H9 (cell line): Measurements from ENCODE around the gene ADAM11. TPM values are rescaled to one million over a fixed set of nuclear protein-coding genes. Genes with fewer than 3 reads are reported as not detected.

Experiments used
- DNase-seq: peaks from one replicate; pipeline ENCODE4 v3.0.0-alpha.2; 2017
- H2AFZ ChIP-seq: one replicate; pipeline ENCODE4 v1.6.1; 2013; ENCODE audit warnings: mild to moderate bottlenecking, low read length, control low read depth, moderate library complexity
- H2AK5ac ChIP-seq: 2 replicates; pipeline ENCODE4 v1.6.1; 2013; ENCODE audit warnings: low read length, control low read depth, mixed read lengths; ENCODE audit not compliant: insufficient read length
- H2BK120ac ChIP-seq: one replicate; pipeline ENCODE4 v1.6.1; 2013; ENCODE audit warnings: low read depth, mild to moderate bottlenecking, low read length, control low read depth, inconsistent platforms; ENCODE audit not compliant: poor library complexity, severe bottlenecking
- H2BK12ac ChIP-seq: 2 replicates; pipeline ENCODE4 v1.6.1; 2013; ENCODE audit warnings: low read length, control low read depth, mixed read lengths, low read depth; ENCODE audit not compliant: insufficient read length
- H2BK15ac ChIP-seq: 2 replicates; pipeline ENCODE4 v1.6.1; 2013; ENCODE audit warnings: low read depth, low read length, control low read depth
- H2BK20ac ChIP-seq: one replicate; pipeline ENCODE4 v1.6.1; 2013; ENCODE audit warnings: low read depth, mild to moderate bottlenecking, low read length, control low read depth, inconsistent platforms; ENCODE audit not compliant: poor library complexity, severe bottlenecking
- H2BK5ac ChIP-seq: 2 replicates; pipeline ENCODE4 v1.6.1; 2013; ENCODE audit warnings: low read length, control low read depth, mixed read lengths; ENCODE audit not compliant: insufficient read length
- H3K14ac ChIP-seq: 2 replicates; pipeline ENCODE4 v1.6.1; 2013; ENCODE audit warnings: low read length, control low read depth; ENCODE audit not compliant: insufficient read depth
- H3K18ac ChIP-seq: 2 replicates; pipeline ENCODE4 v1.6.1; 2013; ENCODE audit warnings: low read depth, mild to moderate bottlenecking, mixed read lengths, low read length, control low read depth; ENCODE audit not compliant: insufficient read length
- H3K23ac ChIP-seq: 2 replicates; pipeline ENCODE4 v1.6.1; 2013; ENCODE audit warnings: low read length, control low read depth, mixed read lengths, low read depth; ENCODE audit not compliant: insufficient read length
- H3K23me2 ChIP-seq: 2 replicates; pipeline ENCODE4 v1.6.1; 2013; ENCODE audit warnings: low read depth, mild to moderate bottlenecking, mixed read lengths, low read length, control low read depth; ENCODE audit not compliant: insufficient read length, poor library complexity, severe bottlenecking
- H3K27ac ChIP-seq: 2 replicates; pipeline ENCODE4 v1.5.1; 2013; ENCODE audit warnings: low read length, control low read depth, mixed read lengths, low read depth; ENCODE audit not compliant: insufficient read length
- H3K27me3 ChIP-seq: 2 replicates; pipeline ENCODE4 v1.6.1; 2013; ENCODE audit warnings: low read length, control low read depth, inconsistent platforms; ENCODE audit not compliant: insufficient read depth
- H3K4ac ChIP-seq: 2 replicates; pipeline ENCODE4 v1.6.1; 2013; ENCODE audit warnings: low read depth, mild to moderate bottlenecking, control low read depth, inconsistent platforms, low read length, moderate library complexity
- H3K4me1 ChIP-seq: 2 replicates; pipeline ENCODE4 v1.6.1; 2013; ENCODE audit warnings: low read length, control low read depth, inconsistent platforms; ENCODE audit not compliant: insufficient read depth
- H3K4me2 ChIP-seq: 2 replicates; pipeline ENCODE4 v1.6.1; 2013; ENCODE audit warnings: low read length, control low read depth, mixed read lengths; ENCODE audit not compliant: insufficient read length, insufficient read depth
- H3K56ac ChIP-seq: 2 replicates; pipeline ENCODE4 v1.6.1; 2013; ENCODE audit warnings: low read depth, mild to moderate bottlenecking, mixed read lengths, low read length, control low read depth; ENCODE audit not compliant: insufficient read length
- H3K79me1 ChIP-seq: 2 replicates; pipeline ENCODE4 v1.6.1; 2013; ENCODE audit warnings: low read depth, mild to moderate bottlenecking, moderate library complexity, low read length, control low read depth, inconsistent platforms; ENCODE audit not compliant: insufficient read depth, poor library complexity, severe bottlenecking
- H3K79me2 ChIP-seq: 2 replicates; pipeline ENCODE4 v1.6.1; 2013; ENCODE audit warnings: low read length, control low read depth, inconsistent platforms; ENCODE audit not compliant: insufficient read depth
- H3K9ac ChIP-seq: 2 replicates; pipeline ENCODE4 v1.6.1; 2013; ENCODE audit warnings: low read length, control low read depth, mixed read lengths; ENCODE audit not compliant: insufficient read length; ENCODE audit errors: extremely low read depth
- H3K9me3 ChIP-seq: one replicate; pipeline ENCODE4 v1.6.1; 2013; ENCODE audit warnings: low read depth, low read length, inconsistent platforms; ENCODE audit not compliant: control insufficient read depth
- H3T11ph ChIP-seq: one replicate; pipeline ENCODE4 v1.6.1; 2013; ENCODE audit warnings: mild to moderate bottlenecking, low read length, control low read depth, inconsistent platforms
- H4K20me1 ChIP-seq: one replicate; pipeline ENCODE4 v1.6.1; 2013; ENCODE audit not compliant: control insufficient read depth, insufficient read length, insufficient read depth
- H4K5ac ChIP-seq: 2 replicates; pipeline ENCODE4 v1.6.1; 2013; ENCODE audit warnings: low read depth, mild to moderate bottlenecking, mixed read lengths, low read length, control low read depth; ENCODE audit not compliant: insufficient read length
- H4K8ac ChIP-seq: replicated peaks from 2 replicates; pipeline ENCODE4 v1.6.1; 2013; ENCODE audit warnings: low read length, control low read depth, mixed read lengths, low read depth; ENCODE audit not compliant: insufficient read length
- H4K91ac ChIP-seq: 2 replicates; pipeline ENCODE4 v1.6.1; 2013; ENCODE audit warnings: low read depth, mild to moderate bottlenecking, moderate library complexity, mixed read lengths, low read length, control low read depth; ENCODE audit not compliant: insufficient read length
- H3K27ac Mint-ChIP-seq, 3 experiments: 2 replicates in 2 of 3; 3 replicates in 1 of 3; pipeline ENCODE4 v1.8.0; 2020 to 2021; ENCODE audit warnings: mixed read lengths in 3 of 3, mild to moderate bottlenecking in 1 of 3, moderate library complexity in 1 of 3
- H3K27me3 Mint-ChIP-seq: 2 replicates; pipeline ENCODE4 v1.8.0; 2021; ENCODE audit warnings: low read depth, mild to moderate bottlenecking, moderate library complexity, mixed read lengths
- H3K36me3 Mint-ChIP-seq, 3 experiments: 2 replicates in 2 of 3; 3 replicates in 1 of 3; pipeline ENCODE4 v1.8.0; 2020 to 2021; ENCODE audit warnings: low read depth in 3 of 3, mixed read lengths in 3 of 3; ENCODE audit not compliant: insufficient read depth in 1 of 3
- H3K4me1 Mint-ChIP-seq, 2 experiments: 2 replicates each; pipeline ENCODE4 v1.8.0; 2020; ENCODE audit warnings: mixed read lengths in 2 of 2
- H3K4me3 Mint-ChIP-seq, 2 experiments: 2 replicates in 1 of 2; 3 replicates in 1 of 2; pipeline ENCODE4 v1.8.0; 2020 to 2021; ENCODE audit warnings: mild to moderate bottlenecking in 2 of 2, mixed read lengths in 2 of 2, moderate library complexity in 1 of 2
- H3K9me3 Mint-ChIP-seq, 2 experiments: 2 replicates in 1 of 2; 3 replicates in 1 of 2; pipeline ENCODE4 v1.8.0; 2020; ENCODE audit warnings: mild to moderate bottlenecking in 2 of 2, mixed read lengths in 2 of 2, moderate library complexity in 1 of 2
- CTCF ChIP-seq: fragments of 200-600 bp; sonication (generic); conservative IDR thresholded peaks from 3 replicates; pipeline ENCODE4 v1.8.0; 2021; ENCODE audit warnings: antibody characterized with exemption, mild to moderate bottlenecking
- WGBS: extraction: QIAGEN DNeasy Blood & Tissue Kit; methylation state at CpG from one replicate; pipeline ENCODE4 v1.1.7; 2013; ENCODE audit warnings: missing lambda C conversion rate, low lambda C conversion rate, mixed read lengths; ENCODE audit not compliant: insufficient read length; ENCODE audit errors: extremely low coverage; 5-methylcytosine and 5-hydroxymethylcytosine counted together
- total RNA-seq: library from RNA; stranded (reverse); gene quantifications from 2 replicates; pipeline ENCODE4 v1.2.1, GENCODE V29; 2021

The ADAM11 gene
- total RNA-seq, 1 experiment from 2014 or later, result 4.6 TPM

GRCh38 chr17:44798356-44798755 is 39.6 kb downstream of the ADAM11 start:
- H2BK20ac ChIP-seq, result no peak overlapping the region
- H4K20me1 ChIP-seq, result no peaks in the 10 kb centered on the region
- no peak overlapping the region for H2BK5ac ChIP-seq
- no peak overlapping the region for H3T11ph ChIP-seq
- DNase-seq, result no peak
- Mint-ChIP-seq H3K4me3 (no peak overlapping the region), H3K27me3 (no peaks in the 10 kb centered on the region), H3K9me3 (no peaks in the 10 kb centered on the region), H3K36me3 (peaks cover 18 to 49% (median 34%) of the 10 kb centered on the region in 3 experiments; a peak in 6 of 7 replicates), H3K4me1 (peaks cover 5 to 20% of the 10 kb centered on the region in 2 experiments), H3K27ac (0 out of 7 replicates have a peak overlapping the region, but pooled peaks of 1 of the 3 experiments have one; percentile 27)
- no peaks in the 10 kb centered on the region for H3K23me2 ChIP-seq
- no CpG with 5 or more reads among the region's 2 CpGs for WGBS
- no peak overlapping the region for H3K23ac ChIP-seq
- no peaks in the 10 kb centered on the region for H3K27me3 ChIP-seq
- TF ChIP-seq CTCF, result no peak
- H3K79me1 ChIP-seq, result peaks cover 3% of the 10 kb centered on the region
- H3K14ac ChIP-seq, result no peak overlapping the region
- H2AK5ac ChIP-seq, result no peak overlapping the region
- H3K4me1 ChIP-seq, result no peaks in the 10 kb centered on the region; the same call in 1 of the 2 replicates
- H3K9me3 ChIP-seq, result no peaks in the 10 kb centered on the region
- no peak overlapping the region for H3K27ac ChIP-seq
- H4K91ac ChIP-seq, result no peak overlapping the region
- H4K8ac ChIP-seq, result no peak overlapping the region
- no peak overlapping the region for H3K4me2 ChIP-seq
- H3K9ac ChIP-seq, result no peak overlapping the region
- H2BK12ac ChIP-seq, result no peak overlapping the region
- no peaks in the 10 kb centered on the region for H3K79me2 ChIP-seq
- H3K18ac ChIP-seq, result no peak overlapping the region
- no peak overlapping the region for H4K5ac ChIP-seq
- no peak overlapping the region for H2BK15ac ChIP-seq
- H2AFZ ChIP-seq, result no peak overlapping the region
- H2BK120ac ChIP-seq, result no peak overlapping the region
- no peak overlapping the region for H3K56ac ChIP-seq
- no peak overlapping the region for H3K4ac ChIP-seq
